Osteocyte (in vitro differentiated cells): Measurements from ENCODE around the gene ALCAM. TPM values are rescaled to one million over a fixed set of nuclear protein-coding genes. Genes with fewer than 3 reads are reported as not detected.

ENCODE experiments used
- DNase-seq: peaks from one replicate; pipeline ENCODE4 v3.0.0; 2021; ENCODE audit warnings: mixed read lengths; ENCODE audit not compliant: unreplicated experiment; ENCODE audit errors: extremely low spot score
- H3K27ac Mint-ChIP-seq: one replicate; pipeline ENCODE4 v1.8.0; 2021; ENCODE audit warnings: mild to moderate bottlenecking, mixed read lengths; ENCODE audit not compliant: unreplicated experiment
- H3K27me3 Mint-ChIP-seq: one replicate; pipeline ENCODE4 v1.8.0; 2021; ENCODE audit warnings: mixed read lengths; ENCODE audit not compliant: unreplicated experiment
- H3K36me3 Mint-ChIP-seq: one replicate; pipeline ENCODE4 v1.8.0; 2021; ENCODE audit warnings: mixed read lengths; ENCODE audit not compliant: unreplicated experiment
- H3K4me1 Mint-ChIP-seq: one replicate; pipeline ENCODE4 v1.8.0; 2021; ENCODE audit warnings: mixed read lengths; ENCODE audit not compliant: unreplicated experiment
- H3K4me3 Mint-ChIP-seq: one replicate; pipeline ENCODE4 v1.8.0; 2021; ENCODE audit warnings: mild to moderate bottlenecking, moderate library complexity, mixed read lengths; ENCODE audit not compliant: unreplicated experiment
- H3K9me3 Mint-ChIP-seq: one replicate; pipeline ENCODE4 v1.8.0; 2021; ENCODE audit warnings: mixed read lengths; ENCODE audit not compliant: unreplicated experiment
- CTCF ChIP-seq: fragments of 200-600 bp; sonication (generic); IDR thresholded peaks from 2 replicates; pipeline ENCODE4 v1.5.0; 2021; ENCODE audit warnings: antibody characterized with exemption, mild to moderate bottlenecking, moderate library complexity
- total RNA-seq: library from RNA; stranded (reverse); gene quantifications from 2 replicates; pipeline ENCODE4 v1.2.1, GENCODE V29; 2021

ALCAM gene
- total RNA-seq, 1 donor from 2014 or later = 242 TPM

GRCh38 chr3:105456017-105456416 is 89.3 kb downstream of the ALCAM start:
- peaks cover 10% of the 10 kb centered on the region for H3K36me3 Mint-ChIP-seq
- peaks cover 17% of the 10 kb centered on the region for H3K4me1 Mint-ChIP-seq
- TF ChIP-seq CTCF = no peak
- no peak overlapping the region for H3K27ac Mint-ChIP-seq
- no peak for DNase-seq
- H3K9me3 Mint-ChIP-seq = peaks cover 6% of the 10 kb centered on the region
- H3K4me3 Mint-ChIP-seq = no peak overlapping the region
- no peaks in the 10 kb centered on the region for H3K27me3 Mint-ChIP-seq

DNA sequence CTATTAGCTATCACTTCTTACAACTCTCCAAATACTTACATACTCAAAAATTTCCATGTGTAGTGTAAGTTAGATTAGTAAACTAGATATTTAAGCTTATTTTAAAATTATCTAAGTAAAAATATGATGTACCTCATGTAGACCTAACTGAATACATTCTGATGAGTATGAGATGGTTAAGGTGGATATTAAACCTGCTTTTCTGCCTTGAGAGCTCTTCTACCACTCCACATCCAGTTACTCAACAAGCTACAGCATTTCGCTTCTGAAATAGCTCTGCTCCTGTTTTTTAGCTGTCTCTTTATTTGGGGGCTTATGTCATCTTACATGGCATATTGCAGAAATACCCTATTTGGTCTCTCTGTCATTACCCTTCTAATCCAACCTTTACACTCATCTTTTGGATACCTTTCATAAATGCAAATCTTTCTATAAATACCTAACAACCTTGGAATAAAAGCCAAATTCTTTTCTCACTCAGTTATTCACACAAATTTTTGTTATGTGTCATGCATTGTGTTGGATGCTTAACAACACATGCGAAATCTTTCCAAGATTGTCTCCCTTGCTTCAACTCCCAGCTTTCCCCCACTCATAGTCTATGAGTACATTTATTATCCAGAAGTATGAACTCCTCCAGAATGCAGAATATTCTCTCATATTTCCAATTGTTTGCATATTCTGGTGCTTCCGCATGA is 92.0 kb downstream of the ALCAM start:
- DNase-seq = no peak
- Mint-ChIP-seq H3K4me3 (no peak overlapping the region), H3K27me3 (no peaks in the 10 kb centered on the region), H3K36me3 (no peaks in the 10 kb centered on the region), H3K9me3 (peaks cover 1% of the 10 kb centered on the region), H3K27ac (no peak overlapping the region), H3K4me1 (peaks cover 22% of the 10 kb centered on the region)
- TF ChIP-seq CTCF = no peak

GRCh38 chr3:105459566-105460290 is 93.0 kb downstream of the ALCAM start:
- Mint-ChIP-seq H3K9me3 (no peaks in the 10 kb centered on the region), H3K4me1 (peaks cover 22% of the 10 kb centered on the region), H3K27me3 (no peaks in the 10 kb centered on the region), H3K27ac (no peak overlapping the region), H3K4me3 (no peak overlapping the region), H3K36me3 (no peaks in the 10 kb centered on the region)
- no peak for TF ChIP-seq CTCF
- DNase-seq = no peak

DNA sequence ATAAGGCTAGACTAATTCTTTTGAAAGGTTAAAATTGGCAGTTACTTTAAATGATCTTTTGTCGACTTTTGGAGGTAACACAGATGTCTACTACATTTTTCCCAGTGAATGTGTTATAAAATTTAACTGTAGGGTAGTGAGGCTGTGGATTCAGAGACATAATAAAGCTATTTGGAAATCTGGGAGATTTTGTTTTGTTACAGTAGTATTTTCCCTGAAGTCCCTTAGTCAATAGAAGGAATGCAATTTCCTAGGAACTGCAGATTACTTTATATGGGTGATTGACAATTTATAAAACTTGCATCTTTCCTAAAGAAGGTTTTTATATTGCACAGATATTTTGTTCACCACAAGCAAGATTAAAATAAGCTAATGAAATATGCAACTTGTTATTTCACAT is 96.9 kb downstream of the ALCAM start:
- H3K4me1 Mint-ChIP-seq = peaks cover 42% of the 10 kb centered on the region
- DNase-seq = no peak
- no peaks in the 10 kb centered on the region for H3K36me3 Mint-ChIP-seq
- H3K27me3 Mint-ChIP-seq = no peaks in the 10 kb centered on the region
- H3K27ac Mint-ChIP-seq = no peak overlapping the region
- H3K4me3 Mint-ChIP-seq = no peak overlapping the region
- H3K9me3 Mint-ChIP-seq = no peaks in the 10 kb centered on the region
- no peak for TF ChIP-seq CTCF

- H3K36me3 Mint-ChIP-seq = peaks cover 2% of the 10 kb centered on the region
- no peak overlapping the region for H3K27ac Mint-ChIP-seq
- no peak for DNase-seq
- H3K4me1 Mint-ChIP-seq = peaks cover 35% of the 10 kb centered on the region
- H3K9me3 Mint-ChIP-seq = peaks cover 3% of the 10 kb centered on the region
- H3K27me3 Mint-ChIP-seq = no peaks in the 10 kb centered on the region
- no peak for TF ChIP-seq CTCF
- no peak overlapping the region for H3K4me3 Mint-ChIP-seq
Measured at GRCh38 chr3:105465251-105465853, 98.6 kb downstream of the ALCAM start.
